A549 (cell line): Measurements from ENCODE around the gene ITPR3. TPM values are rescaled to one million over a fixed set of nuclear protein-coding genes. Genes with fewer than 3 reads are reported as not detected.

Source experiments
- ATAC-seq, 2 experiments: fragments of 200-7000 bp in 1 of 2; fragments of >200 bp in 1 of 2; cut with Nextera tagmentation in 1 of 2; cut with Tn5 transposase in 1 of 2; 3 replicates each; pipeline versions ENCODE4 v1.8.0 to v1.9.1; 2018 to 2020; ENCODE audit warnings: mild to moderate bottlenecking in 1 of 2, moderate library complexity in 1 of 2
- CTCF ChIA-PET: fragments of 300-600 bp; sonication (Branson Sonifier 250); formaldehyde crosslinking; extraction: SDS; loops from one replicate; lab custom pipeline; 2021; ENCODE audit warnings: antibody characterized with exemption, inconsistent platforms; lab: Yijun Ruan, JAX
- POLR2A ChIA-PET: fragments of 350-600 bp; formaldehyde crosslinking; extraction: SDS; loops from one replicate; lab custom pipeline; 2021; ENCODE audit warnings: antibody characterized with exemption, inconsistent platforms; lab: Yijun Ruan, JAX
- DNase-seq, 2 experiments: peaks; one replicate each; pipeline versions ENCODE4 v3.0.0 to v3.0.0-alpha.2; 2011 to 2016; ENCODE audit warnings: low read depth in 1 of 2, low spot score in 1 of 2
- FAIRE-seq: peaks from 2 replicates; lab custom pipeline; 2011; peaks lifted over from hg19 to GRCh38; lab: Jason Lieb, UNC
- H3K27ac ChIP-seq, 2 experiments: fragments of >200 bp; sonication (Bioruptor Twin); formaldehyde crosslinking; 3 replicates each; pipeline ENCODE4 v1.5.1; 2016 to 2017
- H3K4me1 ChIP-seq: fragments of >200 bp; sonication (Bioruptor Twin); formaldehyde crosslinking; 3 replicates; pipeline ENCODE4 v1.6.1; 2016
- H3K4me2 ChIP-seq: fragments of >200 bp; sonication (Bioruptor Twin); formaldehyde crosslinking; 3 replicates; pipeline ENCODE4 v1.6.1; 2016
- H3K4me3 ChIP-seq: fragments of >200 bp; sonication (Bioruptor Twin); formaldehyde crosslinking; 3 replicates; pipeline ENCODE4 v1.5.1; 2016
- H3K9me3 ChIP-seq: fragments of >200 bp; sonication (Bioruptor Twin); formaldehyde crosslinking; 3 replicates; pipeline ENCODE4 v1.6.1; 2016
- CBX2 ChIP-seq: fragments of 200-600 bp; sonication (generic); IDR thresholded peaks from 2 replicates; pipeline ENCODE4 v1.6.1; 2016; ENCODE audit warnings: low read depth, mild to moderate bottlenecking, borderline replicate concordance
- CHD2 ChIP-seq: fragments of 150-350 bp; IDR thresholded peaks from 2 replicates; pipeline ENCODE4 v1.6.1; 2014; ENCODE audit warnings: low read length; ENCODE audit not compliant: partially characterized antibody
- EHF ChIP-seq: fragments of 250-450 bp; sonication (Bioruptor Pico); IDR thresholded peaks from 2 replicates; pipeline ENCODE4 v1.5.0; 2020; ENCODE audit warnings: mild to moderate bottlenecking
- FOSL2 ChIP-seq, 2 experiments: fragments of 450-650 bp in 1 of 2; fragments of >200 bp in 1 of 2; sonication (Bioruptor Twin) in 1 of 2; formaldehyde crosslinking; IDR thresholded peaks; 2 replicates each; pipeline versions ENCODE4 v1.5.0 to v1.6.1; 2016 to 2020; ENCODE audit warnings: mild to moderate bottlenecking in 1 of 2, moderate library complexity in 1 of 2
- FOXS1 ChIP-seq: fragments of 250-450 bp; sonication (Bioruptor Pico); IDR thresholded peaks from 2 replicates; pipeline ENCODE4 v1.5.0; 2020; ENCODE audit warnings: mild to moderate bottlenecking, moderate library complexity
- HEYL ChIP-seq: fragments of 250-450 bp; sonication (Bioruptor Pico); IDR thresholded peaks from 2 replicates; pipeline ENCODE4 v1.8.0; 2021; ENCODE audit warnings: mild to moderate bottlenecking, moderate library complexity
- HOXA7 ChIP-seq: fragments of 250-450 bp; sonication (Bioruptor Pico); IDR thresholded peaks from 2 replicates; pipeline ENCODE4 v1.5.0; 2020; ENCODE audit warnings: mild to moderate bottlenecking, moderate library complexity
- JUN ChIP-seq, 2 experiments: fragments of >200 bp; sonication (Bioruptor Twin); formaldehyde crosslinking; IDR thresholded peaks; 2 replicates in 1 of 2; 3 replicates in 1 of 2; pipeline ENCODE4 v1.6.1; 2016 to 2017
- NPAS2 ChIP-seq: fragments of 250-450 bp; sonication (Bioruptor Pico); IDR thresholded peaks from 2 replicates; pipeline ENCODE4 v1.8.0; 2022; ENCODE audit warnings: mild to moderate bottlenecking, moderate library complexity, borderline replicate concordance
- POLR2A ChIP-seq: IDR thresholded peaks from 2 replicates; pipeline ENCODE4 v1.6.1; 2012; ENCODE audit warnings: mild to moderate bottlenecking, low read length
- ZSCAN20 ChIP-seq: fragments of 250-450 bp; sonication (Bioruptor Pico); IDR thresholded peaks from 2 replicates; pipeline ENCODE4 v1.8.0; 2022; ENCODE audit warnings: mild to moderate bottlenecking, moderate library complexity
- WGBS: methylation state at CpG from one replicate; pipeline ENCODE4 v1.1.6; 2017; ENCODE audit errors: missing lambda C conversion rate; 5-methylcytosine and 5-hydroxymethylcytosine counted together
- polyA plus RNA-seq, 4 experiments: library from polyadenylated mRNA; depleted of rRNA in 3 of 4; stranded (reverse); fragments of >200 nt; fragmentation: RNase III in 1 of 4; extraction: RNeasy Plus Mini Kit Qiagen cat#74134 plus additional on column Dnase treatment in 1 of 4; gene quantifications; 2 replicates in 3 of 4; 3 replicates in 1 of 4; pipeline ENCODE4 v1.2.3, GENCODE V29; 2011 to 2017
- TF ChIP-seq, protein P1 (sequence below): fragments of 200-600 bp; sonication (generic); IDR thresholded peaks from 2 replicates; pipeline ENCODE4 v1.6.1; 2016; ENCODE audit warnings: antibody characterized with exemption, mild to moderate bottlenecking, moderate library complexity
- TF ChIP-seq, protein P2 (sequence below): fragments of >200 bp; sonication (Bioruptor Twin); formaldehyde crosslinking; IDR thresholded peaks from 2 replicates; pipeline ENCODE4 v1.6.1; 2016
- TF ChIP-seq, protein P3 (sequence below): fragments of 150-350 bp; IDR thresholded peaks from 2 replicates; pipeline ENCODE4 v1.6.1; 2014; ENCODE audit warnings: low read depth, mild to moderate bottlenecking, low read length
- TF ChIP-seq, protein P4 (sequence below): IDR thresholded peaks from 2 replicates; pipeline ENCODE4 v1.6.1; 2012
- TF ChIP-seq, protein P5 (sequence below): fragments of >200 bp; sonication (Bioruptor Twin); formaldehyde crosslinking; IDR thresholded peaks from 3 replicates; pipeline ENCODE4 v1.6.1; 2016
- TF ChIP-seq, protein P6 (sequence below): fragments of >200 bp; sonication (Bioruptor Twin); formaldehyde crosslinking; IDR thresholded peaks from 3 replicates; pipeline ENCODE4 v1.5.1; 2016

The ITPR3 gene
- polyA plus RNA-seq, 2 of the 4 experiments (the other 2 are of a cell fraction) = 17.6 to 20.8 TPM

DNA sequence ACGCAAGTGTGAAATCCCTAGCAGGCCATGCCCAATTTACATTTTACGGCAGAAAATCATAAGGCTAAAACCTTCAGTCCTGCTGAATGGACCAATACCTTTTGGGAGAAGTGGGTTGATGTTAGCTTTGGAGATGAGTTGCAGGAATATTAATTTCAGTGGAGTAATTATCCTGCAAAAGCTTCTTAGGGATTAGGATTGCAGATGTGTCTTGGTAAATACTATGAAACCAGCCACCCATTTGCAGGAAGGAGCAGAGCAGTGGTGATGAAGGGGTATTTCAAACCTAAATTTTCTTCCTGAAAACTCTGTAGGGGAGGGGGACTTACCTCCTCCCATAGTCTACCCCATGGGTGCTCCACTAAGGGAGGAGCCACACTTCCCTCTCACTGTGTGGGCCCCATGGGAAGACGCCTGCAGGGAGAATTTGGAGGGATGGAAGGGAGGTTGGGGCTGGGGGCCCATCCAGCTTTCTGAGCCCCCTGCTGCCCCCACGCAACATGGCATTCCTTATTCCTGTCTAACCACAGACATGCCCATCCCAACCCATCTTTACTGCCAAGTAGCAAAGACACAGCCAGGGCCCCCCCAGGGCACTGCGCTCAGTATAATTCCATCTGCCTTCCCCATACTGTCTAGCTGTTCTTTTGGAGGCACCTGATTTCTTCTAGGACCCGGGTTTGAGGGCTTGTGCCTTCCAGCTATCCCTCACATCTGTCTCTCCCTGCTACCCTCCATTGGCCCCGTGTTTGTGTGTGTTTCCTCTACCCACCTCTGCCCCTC lies 105.0 kb downstream of the ITPR3 start (continued):
- TF ChIP-seq, protein P1, sequence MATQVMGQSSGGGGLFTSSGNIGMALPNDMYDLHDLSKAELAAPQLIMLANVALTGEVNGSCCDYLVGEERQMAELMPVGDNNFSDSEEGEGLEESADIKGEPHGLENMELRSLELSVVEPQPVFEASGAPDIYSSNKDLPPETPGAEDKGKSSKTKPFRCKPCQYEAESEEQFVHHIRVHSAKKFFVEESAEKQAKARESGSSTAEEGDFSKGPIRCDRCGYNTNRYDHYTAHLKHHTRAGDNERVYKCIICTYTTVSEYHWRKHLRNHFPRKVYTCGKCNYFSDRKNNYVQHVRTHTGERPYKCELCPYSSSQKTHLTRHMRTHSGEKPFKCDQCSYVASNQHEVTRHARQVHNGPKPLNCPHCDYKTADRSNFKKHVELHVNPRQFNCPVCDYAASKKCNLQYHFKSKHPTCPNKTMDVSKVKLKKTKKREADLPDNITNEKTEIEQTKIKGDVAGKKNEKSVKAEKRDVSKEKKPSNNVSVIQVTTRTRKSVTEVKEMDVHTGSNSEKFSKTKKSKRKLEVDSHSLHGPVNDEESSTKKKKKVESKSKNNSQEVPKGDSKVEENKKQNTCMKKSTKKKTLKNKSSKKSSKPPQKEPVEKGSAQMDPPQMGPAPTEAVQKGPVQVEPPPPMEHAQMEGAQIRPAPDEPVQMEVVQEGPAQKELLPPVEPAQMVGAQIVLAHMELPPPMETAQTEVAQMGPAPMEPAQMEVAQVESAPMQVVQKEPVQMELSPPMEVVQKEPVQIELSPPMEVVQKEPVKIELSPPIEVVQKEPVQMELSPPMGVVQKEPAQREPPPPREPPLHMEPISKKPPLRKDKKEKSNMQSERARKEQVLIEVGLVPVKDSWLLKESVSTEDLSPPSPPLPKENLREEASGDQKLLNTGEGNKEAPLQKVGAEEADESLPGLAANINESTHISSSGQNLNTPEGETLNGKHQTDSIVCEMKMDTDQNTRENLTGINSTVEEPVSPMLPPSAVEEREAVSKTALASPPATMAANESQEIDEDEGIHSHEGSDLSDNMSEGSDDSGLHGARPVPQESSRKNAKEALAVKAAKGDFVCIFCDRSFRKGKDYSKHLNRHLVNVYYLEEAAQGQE = no peak
- TF ChIP-seq FOSL2 (IDR thresholded peaks at IDR 0.05) = no peak
- TF ChIP-seq FOSL2 (CRISPR knock-in tag; IDR thresholded peaks at IDR 0.05) = no peak

DNA sequence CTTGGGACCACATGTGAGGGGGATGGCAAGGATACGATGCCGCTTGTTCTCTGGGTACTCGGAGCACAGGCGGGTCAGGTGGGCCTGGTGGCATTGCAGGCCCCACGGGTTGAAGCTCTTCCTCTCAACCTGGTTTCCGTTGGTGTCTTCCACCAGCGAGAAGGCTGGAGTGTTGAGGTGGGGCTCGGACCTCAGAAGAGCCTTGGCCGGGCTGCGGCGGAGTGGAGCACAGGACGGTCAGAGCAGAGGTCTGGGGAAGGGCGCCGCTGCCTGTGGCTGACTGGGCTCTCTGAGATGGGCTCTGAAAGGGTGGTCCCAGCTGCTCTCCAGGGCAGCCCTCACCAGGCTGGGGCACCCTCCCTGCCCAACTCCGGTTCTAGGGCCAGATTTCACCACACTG lies 105.6 kb downstream of the ITPR3 start:
- POLR2A ChIA-PET = interaction anchor here (1.6 kb wide), 1 partner anchor 15 kb away, joined by 3 read pairs; no protein-coding TSS in a partner anchor
- FAIRE-seq (no peak), ATAC-seq (no peak)
- Histone ChIP-seq H3K4me2 (no peak overlapping the region), H3K9me3 (no peaks in the 10 kb centered on the region)
- TF ChIP-seq POLR2A (no peak), HOXA7 (no peak), HEYL (CRISPR knock-in tag) (no peak), NPAS2 (CRISPR knock-in tag) (no peak), ZSCAN20 (no peak), FOXS1 (CRISPR knock-in tag) (no peak), CBX2 (no peak), CHD2 (no peak), EHF (no peak), JUN (IDR thresholded peaks at IDR 0.05) (no peak)
- TF ChIP-seq, protein P1 = no peak
- TF ChIP-seq, protein P2, sequence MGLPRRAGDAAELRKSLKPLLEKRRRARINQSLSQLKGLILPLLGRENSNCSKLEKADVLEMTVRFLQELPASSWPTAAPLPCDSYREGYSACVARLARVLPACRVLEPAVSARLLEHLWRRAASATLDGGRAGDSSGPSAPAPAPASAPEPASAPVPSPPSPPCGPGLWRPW = no peak
- TF ChIP-seq, protein P3, sequence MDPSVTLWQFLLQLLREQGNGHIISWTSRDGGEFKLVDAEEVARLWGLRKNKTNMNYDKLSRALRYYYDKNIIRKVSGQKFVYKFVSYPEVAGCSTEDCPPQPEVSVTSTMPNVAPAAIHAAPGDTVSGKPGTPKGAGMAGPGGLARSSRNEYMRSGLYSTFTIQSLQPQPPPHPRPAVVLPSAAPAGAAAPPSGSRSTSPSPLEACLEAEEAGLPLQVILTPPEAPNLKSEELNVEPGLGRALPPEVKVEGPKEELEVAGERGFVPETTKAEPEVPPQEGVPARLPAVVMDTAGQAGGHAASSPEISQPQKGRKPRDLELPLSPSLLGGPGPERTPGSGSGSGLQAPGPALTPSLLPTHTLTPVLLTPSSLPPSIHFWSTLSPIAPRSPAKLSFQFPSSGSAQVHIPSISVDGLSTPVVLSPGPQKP = no peak
- TF ChIP-seq, protein P4, sequence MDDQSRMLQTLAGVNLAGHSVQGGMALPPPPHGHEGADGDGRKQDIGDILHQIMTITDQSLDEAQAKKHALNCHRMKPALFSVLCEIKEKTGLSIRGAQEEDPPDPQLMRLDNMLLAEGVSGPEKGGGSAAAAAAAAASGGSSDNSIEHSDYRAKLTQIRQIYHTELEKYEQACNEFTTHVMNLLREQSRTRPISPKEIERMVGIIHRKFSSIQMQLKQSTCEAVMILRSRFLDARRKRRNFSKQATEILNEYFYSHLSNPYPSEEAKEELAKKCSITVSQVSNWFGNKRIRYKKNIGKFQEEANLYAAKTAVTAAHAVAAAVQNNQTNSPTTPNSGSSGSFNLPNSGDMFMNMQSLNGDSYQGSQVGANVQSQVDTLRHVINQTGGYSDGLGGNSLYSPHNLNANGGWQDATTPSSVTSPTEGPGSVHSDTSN = no peak
- TF ChIP-seq, protein P5, sequence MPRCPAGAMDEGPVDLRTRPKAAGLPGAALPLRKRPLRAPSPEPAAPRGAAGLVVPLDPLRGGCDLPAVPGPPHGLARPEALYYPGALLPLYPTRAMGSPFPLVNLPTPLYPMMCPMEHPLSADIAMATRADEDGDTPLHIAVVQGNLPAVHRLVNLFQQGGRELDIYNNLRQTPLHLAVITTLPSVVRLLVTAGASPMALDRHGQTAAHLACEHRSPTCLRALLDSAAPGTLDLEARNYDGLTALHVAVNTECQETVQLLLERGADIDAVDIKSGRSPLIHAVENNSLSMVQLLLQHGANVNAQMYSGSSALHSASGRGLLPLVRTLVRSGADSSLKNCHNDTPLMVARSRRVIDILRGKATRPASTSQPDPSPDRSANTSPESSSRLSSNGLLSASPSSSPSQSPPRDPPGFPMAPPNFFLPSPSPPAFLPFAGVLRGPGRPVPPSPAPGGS = no peak
- TF ChIP-seq, protein P6, sequence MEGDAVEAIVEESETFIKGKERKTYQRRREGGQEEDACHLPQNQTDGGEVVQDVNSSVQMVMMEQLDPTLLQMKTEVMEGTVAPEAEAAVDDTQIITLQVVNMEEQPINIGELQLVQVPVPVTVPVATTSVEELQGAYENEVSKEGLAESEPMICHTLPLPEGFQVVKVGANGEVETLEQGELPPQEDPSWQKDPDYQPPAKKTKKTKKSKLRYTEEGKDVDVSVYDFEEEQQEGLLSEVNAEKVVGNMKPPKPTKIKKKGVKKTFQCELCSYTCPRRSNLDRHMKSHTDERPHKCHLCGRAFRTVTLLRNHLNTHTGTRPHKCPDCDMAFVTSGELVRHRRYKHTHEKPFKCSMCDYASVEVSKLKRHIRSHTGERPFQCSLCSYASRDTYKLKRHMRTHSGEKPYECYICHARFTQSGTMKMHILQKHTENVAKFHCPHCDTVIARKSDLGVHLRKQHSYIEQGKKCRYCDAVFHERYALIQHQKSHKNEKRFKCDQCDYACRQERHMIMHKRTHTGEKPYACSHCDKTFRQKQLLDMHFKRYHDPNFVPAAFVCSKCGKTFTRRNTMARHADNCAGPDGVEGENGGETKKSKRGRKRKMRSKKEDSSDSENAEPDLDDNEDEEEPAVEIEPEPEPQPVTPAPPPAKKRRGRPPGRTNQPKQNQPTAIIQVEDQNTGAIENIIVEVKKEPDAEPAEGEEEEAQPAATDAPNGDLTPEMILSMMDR = no peak
- TF ChIP-seq, all 56 proteins: peak for 0
- Histone ChIP-seq H3K4me1 (no peaks in the 10 kb centered on the region), H3K27ac (no peak overlapping the region), H3K4me3 (no peak overlapping the region)
- CTCF ChIA-PET = interaction anchor here (1.1 to 3.6 kb wide), 4 partner anchors 16 to 147 kb away, joined by 3 to 16 read pairs (median 4); partner anchors contain the start of gene UQCC2
- DNase-seq = no peak
- 78% methylated on average over 3 of the region's 15 CpGs for WGBS
